Effector memory CD4-positive, alpha-beta T cell (primary cell): ENCODE results near the gene OR10V1.
"Not testable (repeated sequence)": the region's sequence is repeated elsewhere in the genome, so short reads cannot be mapped to it uniquely, and the experiment has no call there.

Source experiments
- DNase-seq, 3 donors: peaks; one replicate each; pipeline ENCODE4 v3.0.0-alpha.2; 2020
- H3K27ac ChIP-seq: 2 replicates; pipeline ENCODE4 v1.7.0; 2013; ENCODE audit warnings: mild to moderate bottlenecking, low read length, moderate library complexity; ENCODE audit not compliant: insufficient read depth, poor library complexity, severe bottlenecking
- H3K27me3 ChIP-seq: replicated peaks from 2 replicates; pipeline ENCODE4 v1.7.0; 2013; ENCODE audit warnings: mild to moderate bottlenecking, low read length; ENCODE audit not compliant: insufficient read depth, control insufficient read depth, poor library complexity, severe bottlenecking
- H3K36me3 ChIP-seq: 2 replicates; pipeline ENCODE4 v1.7.0; 2013; ENCODE audit warnings: mild to moderate bottlenecking, low read length, moderate library complexity; ENCODE audit not compliant: control insufficient read depth, insufficient read depth
- H3K4me1 ChIP-seq: 2 replicates; pipeline ENCODE4 v1.7.0; 2013; ENCODE audit warnings: low read length, mild to moderate bottlenecking; ENCODE audit not compliant: control insufficient read depth, insufficient read depth, poor library complexity, severe bottlenecking
- H3K4me3 ChIP-seq: 2 replicates; pipeline ENCODE4 v1.7.0; 2013; ENCODE audit warnings: low read length, low read depth, mild to moderate bottlenecking; ENCODE audit not compliant: insufficient read depth, poor library complexity, severe bottlenecking
- H3K9me3 ChIP-seq: 2 replicates; pipeline ENCODE4 v1.7.0; 2013; ENCODE audit warnings: mild to moderate bottlenecking, low read length, moderate library complexity; ENCODE audit not compliant: control insufficient read depth

Gene OR10V1

DNA sequence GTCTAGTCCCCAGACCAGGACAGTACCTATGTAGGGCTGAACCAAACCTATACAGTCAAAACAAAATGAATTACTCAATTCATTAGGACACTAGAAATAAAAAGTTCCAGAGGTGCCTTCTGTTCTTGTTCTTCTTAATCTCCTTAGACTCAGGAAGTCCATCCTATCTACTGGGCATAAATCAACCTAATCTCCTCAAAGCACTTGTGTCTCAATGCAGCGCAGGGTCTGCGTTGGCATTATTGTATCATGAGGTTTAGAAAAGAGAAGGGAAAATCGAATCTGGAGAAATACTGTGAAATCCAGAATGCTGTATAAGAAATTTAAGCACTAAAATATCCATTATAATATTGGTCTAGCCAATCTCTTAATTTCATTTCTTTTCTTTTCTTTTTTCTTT is 2.4 kb upstream of the OR10V1 start:
- Histone ChIP-seq H3K36me3 (no peaks in the 10 kb centered on the region), H3K27me3 (no peaks in the 10 kb centered on the region), H3K9me3 (no peaks in the 10 kb centered on the region), H3K4me1 (no peaks in the 10 kb centered on the region), H3K4me3 (no peak overlapping the region), H3K27ac (no peak overlapping the region)
- no peak for DNase-seq

DNA sequence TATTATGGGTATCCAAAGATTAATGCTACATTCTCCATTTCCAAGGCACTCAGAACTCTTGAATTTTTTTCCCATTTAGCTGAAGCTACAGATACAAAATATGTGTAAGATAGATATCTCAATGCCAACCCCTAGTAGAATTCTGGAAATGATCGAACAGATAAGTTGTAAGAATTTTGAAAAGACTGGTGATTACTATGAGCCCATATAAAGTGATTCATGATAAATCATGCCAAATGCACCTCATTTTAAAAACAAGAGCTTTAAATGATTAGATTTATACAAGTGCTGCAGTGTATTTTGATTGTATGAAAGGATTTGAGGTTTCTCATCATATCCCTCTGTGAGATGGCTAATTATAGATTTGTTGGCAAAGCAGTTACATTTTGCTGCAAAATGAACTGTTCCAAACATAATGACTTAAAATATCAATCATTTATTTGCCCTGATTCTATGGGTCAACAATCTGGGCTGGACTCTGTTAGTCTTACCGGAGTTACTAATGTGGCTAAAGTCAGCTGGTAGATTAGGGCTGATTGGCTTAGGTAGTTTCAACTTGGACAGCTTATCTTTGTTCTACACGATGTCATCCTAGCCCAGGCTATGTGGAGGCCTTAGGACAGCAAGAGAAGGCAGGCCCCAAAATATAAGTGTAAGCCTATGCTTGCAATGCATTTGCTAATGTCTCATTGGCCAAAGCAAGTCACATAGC is 3.4 kb downstream of the OR10V1 start:
- H3K4me1 ChIP-seq = no peaks in the 10 kb centered on the region
- H3K27ac ChIP-seq = no peak overlapping the region
- DNase-seq = no peak
- no peaks in the 10 kb centered on the region for H3K36me3 ChIP-seq
- H3K4me3 ChIP-seq = no peak overlapping the region
- no peaks in the 10 kb centered on the region for H3K27me3 ChIP-seq
- no peaks in the 10 kb centered on the region for H3K9me3 ChIP-seq

DNA sequence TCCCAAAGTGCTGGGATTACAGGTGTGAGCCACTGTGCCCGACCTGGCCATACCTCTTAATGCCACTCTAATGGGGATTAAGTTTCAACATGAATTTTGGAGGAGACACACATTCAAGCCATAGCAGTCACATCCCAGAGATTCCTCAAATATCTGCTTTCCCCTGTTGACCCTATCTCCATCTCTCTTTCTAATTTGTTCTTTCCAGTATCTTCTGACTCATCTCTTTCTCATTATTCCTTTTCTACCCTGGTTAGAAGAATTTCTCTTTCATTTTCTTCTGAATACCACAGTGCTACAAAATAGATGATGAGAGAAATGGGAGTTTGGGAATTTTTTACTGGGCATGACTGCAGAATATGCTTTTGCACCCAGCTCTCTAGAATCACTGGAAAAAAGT is 5.1 kb downstream of the OR10V1 start:
- no peaks in the 10 kb centered on the region for H3K27me3 ChIP-seq
- H3K9me3 ChIP-seq = no peaks in the 10 kb centered on the region
- DNase-seq = no peak
- no peak overlapping the region for H3K4me3 ChIP-seq
- no peaks in the 10 kb centered on the region for H3K36me3 ChIP-seq
- no peaks in the 10 kb centered on the region for H3K4me1 ChIP-seq
- no peak overlapping the region for H3K27ac ChIP-seq

DNA sequence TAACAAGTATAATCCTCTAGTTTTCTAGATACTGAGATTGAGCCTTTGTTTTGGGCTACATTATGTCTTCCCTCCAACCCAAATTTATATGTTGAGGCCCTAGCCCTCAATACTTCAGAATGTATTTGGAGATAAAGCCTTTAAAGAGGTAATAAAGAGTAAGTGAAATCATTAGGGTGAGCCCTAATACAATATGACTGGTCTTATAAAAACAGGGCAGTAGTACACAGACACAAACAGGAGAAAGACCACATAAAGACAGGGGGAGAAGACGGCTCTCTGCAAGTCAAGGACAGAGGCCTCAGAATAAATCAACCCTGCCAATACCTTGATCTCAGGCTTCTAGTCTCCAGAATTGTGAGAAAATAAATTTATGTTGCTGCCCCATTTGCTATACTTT is 6.3 kb downstream of the OR10V1 start:
- Histone ChIP-seq H3K27me3 (no peaks in the 10 kb centered on the region), H3K4me1 (no peaks in the 10 kb centered on the region), H3K4me3 (no peak overlapping the region), H3K27ac (no peak overlapping the region), H3K9me3 (no peaks in the 10 kb centered on the region), H3K36me3 (no peaks in the 10 kb centered on the region)
- no peak for DNase-seq

DNA sequence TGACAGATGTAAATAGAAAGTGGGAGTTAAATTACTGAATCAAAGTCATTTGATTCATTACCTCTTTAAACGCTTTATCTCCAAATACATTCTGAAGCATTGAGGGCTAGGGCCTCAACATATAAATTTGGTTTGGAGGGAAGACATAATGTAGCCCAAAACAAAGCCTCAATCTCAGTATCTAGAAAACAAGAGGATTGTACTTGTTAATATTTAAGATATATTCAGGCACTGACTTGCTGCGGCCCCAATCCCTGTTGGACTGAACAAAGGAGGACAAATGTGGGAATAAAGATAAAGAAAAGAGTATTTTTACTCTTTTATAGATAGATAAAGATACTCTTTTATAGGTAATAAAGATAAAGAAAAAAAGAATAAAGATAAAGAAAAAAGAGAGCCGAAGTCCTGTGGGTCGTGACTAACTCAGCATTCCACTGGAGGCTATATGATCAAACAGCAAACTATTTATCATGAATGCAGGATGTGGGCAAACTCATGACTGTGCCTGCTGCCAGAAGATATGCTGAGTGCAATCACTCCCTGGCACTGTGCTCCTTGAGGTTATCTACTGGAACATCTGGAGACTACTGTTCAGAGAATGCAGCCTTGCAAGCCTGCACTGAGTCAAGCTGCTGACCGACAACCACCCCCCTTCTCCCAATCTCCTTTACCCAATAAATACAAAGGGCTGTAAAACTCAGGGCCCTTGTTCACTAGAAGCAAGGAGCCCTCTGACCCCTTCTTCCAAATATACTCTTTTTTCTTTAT is 6.9 kb downstream of the OR10V1 start:
- Histone ChIP-seq H3K4me3 (no peak overlapping the region), H3K27me3 (no peaks in the 10 kb centered on the region), H3K27ac (no peak overlapping the region), H3K9me3 (no peaks in the 10 kb centered on the region), H3K4me1 (no peaks in the 10 kb centered on the region), H3K36me3 (no peaks in the 10 kb centered on the region)
- DNase-seq = no peak

DNA sequence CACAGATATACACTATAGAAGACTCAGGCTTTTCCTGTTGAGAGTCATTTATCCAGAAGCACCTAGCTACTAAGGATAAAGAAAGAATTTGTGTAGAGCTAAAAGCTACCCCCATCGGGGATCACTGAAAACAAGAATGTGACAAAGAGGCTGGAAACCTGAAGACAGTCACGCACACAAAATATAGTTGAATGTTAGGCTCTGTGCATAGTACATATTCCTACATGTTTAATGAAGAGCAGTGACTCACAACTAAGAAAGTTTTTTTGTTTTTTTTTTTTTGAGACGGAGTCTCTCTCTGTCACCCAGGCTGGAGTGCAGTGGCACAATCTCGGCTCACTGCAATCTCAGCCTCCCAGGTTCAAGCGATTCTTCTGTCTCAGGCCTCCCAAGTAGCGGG is 8.4 kb downstream of the OR10V1 start:
- no peaks in the 10 kb centered on the region for H3K27me3 ChIP-seq
- no peak overlapping the region for H3K27ac ChIP-seq
- H3K9me3 ChIP-seq = no peaks in the 10 kb centered on the region
- H3K36me3 ChIP-seq = no peaks in the 10 kb centered on the region
- H3K4me1 ChIP-seq = no peaks in the 10 kb centered on the region
- DNase-seq = no peak
- H3K4me3 ChIP-seq = no peak overlapping the region

DNA sequence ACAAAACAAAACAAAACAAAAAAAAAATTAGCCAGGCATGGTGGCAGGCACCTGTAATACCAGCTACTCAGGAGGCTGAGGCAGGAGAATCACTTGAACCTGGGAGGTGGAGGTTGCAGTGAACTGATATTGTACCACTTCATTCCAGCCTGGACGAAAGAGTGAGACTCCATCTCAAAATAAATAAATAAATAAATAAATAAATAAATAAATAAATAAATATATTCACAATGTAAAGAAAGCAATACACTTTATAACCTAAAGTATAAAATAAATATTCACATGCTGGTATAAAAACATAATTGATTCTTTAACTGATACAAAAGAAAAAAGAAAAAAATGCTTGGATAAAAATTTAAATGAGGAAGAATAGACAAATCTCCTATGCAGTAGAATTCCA is 10.1 kb downstream of the OR10V1 start:
- not testable (repeated sequence) for H3K27ac ChIP-seq, H3K27me3 ChIP-seq, H3K36me3 ChIP-seq

DNA sequence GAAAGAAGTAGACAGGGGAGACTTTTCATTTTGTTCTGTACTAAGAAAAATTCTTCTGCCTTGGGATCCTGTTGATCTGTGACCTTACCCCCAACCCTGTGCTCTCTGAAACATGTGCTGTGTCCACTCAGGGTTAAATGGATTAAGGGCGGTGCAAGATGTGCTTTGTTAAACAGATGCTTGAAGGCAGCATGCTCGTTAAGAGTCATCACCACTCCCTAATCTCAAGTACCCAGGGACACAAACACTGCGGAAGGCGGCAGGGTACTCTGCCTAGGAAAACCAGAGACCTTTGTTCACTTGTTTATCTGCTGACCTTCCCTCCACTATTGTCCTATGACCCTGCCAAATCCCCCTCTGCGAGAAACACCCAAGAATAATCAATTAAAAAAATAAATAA is 13.5 kb downstream of the OR10V1 start:
- H3K36me3 ChIP-seq, H3K27me3 ChIP-seq, H3K4me3 ChIP-seq, H3K27ac ChIP-seq, H3K4me1 ChIP-seq, DNase-seq, H3K9me3 ChIP-seq: not testable (repeated sequence)

More for the DNA sequence above, 10.1 kb downstream of the OR10V1 start:
- DNase-seq, H3K4me1 ChIP-seq, H3K9me3 ChIP-seq, H3K4me3 ChIP-seq: not testable (repeated sequence)

DNA sequence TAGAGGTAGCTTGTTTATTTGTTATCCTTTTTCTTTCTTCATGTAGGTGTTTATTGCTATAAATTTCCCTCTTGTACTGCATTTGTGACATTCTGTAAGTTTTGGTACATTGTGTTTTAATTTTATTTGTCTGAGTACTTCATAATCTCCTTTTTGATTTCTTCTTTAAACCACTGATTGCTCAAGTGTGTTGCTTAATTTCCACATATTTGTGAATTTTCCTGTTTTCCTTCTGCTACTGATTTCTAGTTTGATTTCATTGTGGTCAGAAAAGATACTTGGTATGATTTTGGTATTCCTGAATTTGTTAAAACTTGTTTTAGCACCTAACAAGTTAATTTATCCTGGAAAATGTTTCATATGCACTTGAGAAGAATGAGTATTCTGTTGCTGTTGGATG is 15.1 kb downstream of the OR10V1 start:
- Histone ChIP-seq H3K4me1 (no peaks in the 10 kb centered on the region), H3K4me3 (no peak overlapping the region), H3K27ac (no peak overlapping the region), H3K27me3 (no peaks in the 10 kb centered on the region), H3K36me3 (no peaks in the 10 kb centered on the region), H3K9me3 (no peaks in the 10 kb centered on the region)
- DNase-seq = no peak

DNA sequence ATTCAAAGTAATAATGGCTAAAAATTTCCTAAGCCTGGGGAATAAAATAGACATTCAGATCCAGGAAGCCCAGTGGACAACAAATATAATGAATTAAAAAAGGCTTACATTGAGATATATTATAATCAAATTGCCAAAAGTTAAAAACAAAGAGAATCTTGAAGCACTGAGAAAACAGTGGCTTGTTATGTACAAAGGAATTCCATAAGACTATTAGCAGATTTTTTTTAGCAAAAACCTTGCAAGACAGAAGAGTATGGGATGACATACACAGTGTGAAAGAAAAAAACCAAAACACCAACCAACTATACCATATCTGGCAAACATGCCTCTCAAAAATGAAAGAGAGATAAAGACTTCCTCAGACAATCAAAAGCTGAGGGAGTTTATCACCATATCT is 20.7 kb downstream of the OR10V1 start:
- Histone ChIP-seq H3K27ac (no peak overlapping the region), H3K27me3 (no peaks in the 10 kb centered on the region), H3K36me3 (no peaks in the 10 kb centered on the region), H3K4me1 (no peaks in the 10 kb centered on the region), H3K9me3 (peaks cover 9% of the 10 kb centered on the region), H3K4me3 (no peak overlapping the region)
- no peak for DNase-seq
